ENCODE measurements around the gene TRMT5.

GRCh38 chr14:60956632-60957031, 24.2 kb downstream of the TRMT5 start:
- TF ChIP-seq CTCF (IDR thresholded peaks at IDR 0.05) (no peak), EP300 (IDR thresholded peaks at IDR 0.05) (no peak), POLR2A (IDR thresholded peaks at IDR 0.05) (no peak), POLR2AphosphoS5 (IDR thresholded peaks at IDR 0.05) (no peak)
